HG02981 (cell line): Measurements from ENCODE around the gene CDKN2B.

Experiments
- ATAC-seq: cut with Tn5 transposase; IDR thresholded peaks from one replicate; pipeline ENCODE4 v1.9.1; 2021; ENCODE audit warnings: mild to moderate bottlenecking, moderate library complexity; ENCODE audit not compliant: unreplicated experiment

Gene CDKN2B

GRCh38 chr9:21995666-21996398, 13.3 kb downstream of the CDKN2B start:
- no peak for ATAC-seq

GRCh38 chr9:21995006-21995665, 14.0 kb downstream of the CDKN2B start:
- peak; percentile 78 for ATAC-seq

- peak; percentile 41 for ATAC-seq
Measured at GRCh38 chr9:21994556-21995005, 14.5 kb downstream of the CDKN2B start, which contains the start of gene CDKN2B-AS1. CDKN2B-AS1 (plus strand) TSS chr9:21994791.

GRCh38 chr9:21993893-21994555, 15.1 kb downstream of the CDKN2B start, which contains the start of gene CDKN2A:
CDKN2A (minus strand) TSS chr9:21994392.
- ATAC-seq: peak; percentile 37

- ATAC-seq: no peak
Measured at GRCh38 chr9:21993007-21993406, 16.1 kb downstream of the CDKN2B start.

- ATAC-seq: no peak
Measured at GRCh38 chr9:21991072-21991959, 17.8 kb downstream of the CDKN2B start.

- ATAC-seq: no peak
Measured at GRCh38 chr9:21989440-21990189, 19.5 kb downstream of the CDKN2B start.

GRCh38 chr9:21988056-21988990, 20.8 kb downstream of the CDKN2B start:
- no peak for ATAC-seq

GRCh38 chr9:21985964-21986667, 23.0 kb downstream of the CDKN2B start:
- ATAC-seq: peak; percentile 71

GRCh38 chr9:21984101-21984500, 25.0 kb downstream of the CDKN2B start:
- ATAC-seq: no peak

- no peak for ATAC-seq
Measured at GRCh38 chr9:21983561-21983935, 25.6 kb downstream of the CDKN2B start.

GRCh38 chr9:21982861-21983560, 26.1 kb downstream of the CDKN2B start:
- no peak for ATAC-seq

- no peak for ATAC-seq
Measured at GRCh38 chr9:21982391-21982790, 26.7 kb downstream of the CDKN2B start.

GRCh38 chr9:21976334-21976875, 32.7 kb downstream of the CDKN2B start:
- ATAC-seq: no peak

GRCh38 chr9:21974722-21975409, 34.2 kb downstream of the CDKN2B start:
- ATAC-seq: peak; percentile 64

- ATAC-seq: no peak
Measured at GRCh38 chr9:21974343-21974721, 34.8 kb downstream of the CDKN2B start.

- no peak for ATAC-seq
Measured at GRCh38 chr9:21972361-21972760, 36.7 kb downstream of the CDKN2B start.
